GM13976 (cell line): ENCODE measurements around the gene NANS.

Experiments
- DNase-seq: peaks from one replicate; pipeline ENCODE4 v3.0.0; 2012; ENCODE audit warnings: low spot score
- CTCF ChIP-seq: IDR thresholded peaks from 2 replicates; pipeline ENCODE4 v1.5.1; 2012; ENCODE audit warnings: borderline replicate concordance, mild to moderate bottlenecking; ENCODE audit not compliant: insufficient read depth; ENCODE audit errors: extremely low read depth, missing control alignments, control extremely low read depth
- in situ Hi-C: fragments of 300-500 bp; cut with MboI; formaldehyde crosslinking; loops from one replicate; pipeline ENCODE4 v1.12.0; 2022; ENCODE audit warnings: low sequenced_read_pairs, mixed read lengths, inconsistent platforms; ENCODE audit not compliant: unreplicated experiment

The NANS gene

GRCh38 chr9:98064623-98065392 lies 8.3 kb downstream of the NANS start:
- in situ Hi-C loops = no loop called here
- no peak for DNase-seq

GRCh38 chr9:98066235-98066634 lies 9.7 kb downstream of the NANS start:
- in situ Hi-C loops = no loop called here
- no peak for DNase-seq
- TF ChIP-seq CTCF = no peak

More at GRCh38 chr9:98064623-98065392, 8.3 kb downstream of the NANS start:
- TF ChIP-seq CTCF = no peak

- TF ChIP-seq CTCF = no peak
- in situ Hi-C loops = no loop called here
- no peak for DNase-seq
Measured at GRCh38 chr9:98067184-98067583, 10.7 kb downstream of the NANS start.

- DNase-seq = no peak
- TF ChIP-seq CTCF = no peak
- in situ Hi-C loops = no loop called here
Measured at GRCh38 chr9:98069551-98069950, 13.0 kb downstream of the NANS start.

- TF ChIP-seq CTCF = no peak
- DNase-seq = no peak
- in situ Hi-C loops = loop anchor here (5.0 kb wide), 1 partner anchor 187 kb away; the partner anchor contains the start of gene TBC1D2
Measured at GRCh38 chr9:98070704-98071103, 14.2 kb downstream of the NANS start.

GRCh38 chr9:98071737-98072136 lies 15.2 kb downstream of the NANS start:
- peak; percentile 2 for DNase-seq
- in situ Hi-C loops = loop anchor here (5.0 kb wide), 1 partner anchor 186 kb away; the partner anchor contains the start of gene TBC1D2
- TF ChIP-seq CTCF = no peak
